VCaP (cell line): ENCODE data around the gene ALG3.

Experiments used
- H3K27ac ChIP-seq: fragments of 450-650 bp; 2 replicates; pipeline ENCODE4 v1.5.1; 2017
- CTCF ChIP-seq: fragments of 450-650 bp; conservative IDR thresholded peaks from 2 replicates; pipeline ENCODE4 v1.5.1; 2017; ENCODE audit warnings: mild to moderate bottlenecking, moderate library complexity

Gene ALG3

GRCh38 chr3:184248454-184249411 lies at the start of gene ALG3:
ALG3 (minus strand) TSS chr3:184248962; CDS start chr3:184248940, 22 bp downstream.
- TF ChIP-seq CTCF: 0 out of 2 replicates have a peak, but pooled peaks have one; percentile 9

GRCh38 chr3:184296616-184297015 lies 47.9 kb upstream of the ALG3 start:
- no peak for TF ChIP-seq CTCF

More at GRCh38 chr3:184248454-184249411, at the start of gene ALG3:
- peak within 1 kb of the TSS; percentile 96 for H3K27ac ChIP-seq

GRCh38 chr3:184295771-184296170 lies 47.0 kb upstream of the ALG3 start:
- H3K27ac ChIP-seq: no peak overlapping the region
- no peak for TF ChIP-seq CTCF

More at GRCh38 chr3:184296616-184297015, 47.9 kb upstream of the ALG3 start:
- no peak overlapping the region for H3K27ac ChIP-seq

GRCh38 chr3:184291738-184292445 lies 43.1 kb upstream of the ALG3 start:
- TF ChIP-seq CTCF: no peak
- H3K27ac ChIP-seq: no peak overlapping the region

GRCh38 chr3:184291044-184291737 lies 42.4 kb upstream of the ALG3 start:
- no peak for TF ChIP-seq CTCF

GRCh38 chr3:184290331-184290730 lies 41.6 kb upstream of the ALG3 start:
- TF ChIP-seq CTCF: no peak
- H3K27ac ChIP-seq: peak overlapping the region; percentile 30; the same call in 1 of the 2 replicates

More at GRCh38 chr3:184291044-184291737, 42.4 kb upstream of the ALG3 start:
- no peak overlapping the region for H3K27ac ChIP-seq
